GM12872 (cell line): ENCODE data around the gene TARS2.

Experiments used
- CTCF ChIP-seq: IDR thresholded peaks from 3 replicates; pipeline ENCODE4 v1.5.1; 2011; ENCODE audit warnings: low read depth, mild to moderate bottlenecking, low read length, moderate library complexity; ENCODE audit not compliant: insufficient read depth

TARS2 gene

GRCh38 chr1:150548632-150549495 is 61.6 kb downstream of the TARS2 start, which contains the start of gene ADAMTSL4:
TSS of gene ADAMTSL4 (plus strand) at chr1:150549408. CDS start at chr1:150552289, 2,881 bp downstream.
- no peak for TF ChIP-seq CTCF

GRCh38 chr1:150549496-150550221 is 62.4 kb downstream of the TARS2 start:
- no peak for TF ChIP-seq CTCF

GRCh38 chr1:150550222-150551050 is 63.2 kb downstream of the TARS2 start:
- TF ChIP-seq CTCF, result no peak

GRCh38 chr1:150551051-150551783 is 64.0 kb downstream of the TARS2 start:
- TF ChIP-seq CTCF, result no peak

GRCh38 chr1:150551784-150552127 is 64.5 kb downstream of the TARS2 start:
- TF ChIP-seq CTCF, result no peak

GRCh38 chr1:150552128-150552910 is 65.1 kb downstream of the TARS2 start:
- TF ChIP-seq CTCF, result no peak
